ENCODE results near the gene TIGAR. TPM values are rescaled to one million over a fixed set of nuclear protein-coding genes. Genes with fewer than 3 reads are reported as not detected.

The TIGAR gene
- 5.9 TPM for total RNA-seq

- peak; percentile 98 for DNase-seq
Measured at GRCh38 chr12:4320853-4321701, at the start of gene TIGAR. Gene TIGAR, plus strand, starts transcription at chr12:4321213. Its CDS starts 59 bp downstream, at chr12:4321272.

GRCh38 chr12:4271717-4272423 is 49.1 kb upstream of the TIGAR start:
- DNase-seq, result peak; percentile 96

GRCh38 chr12:4272424-4273272 is 48.4 kb upstream of the TIGAR start:
- DNase-seq, result peak; percentile 82

- no peak for DNase-seq
Measured at GRCh38 chr12:4273273-4273651, 47.8 kb upstream of the TIGAR start.

GRCh38 chr12:4273652-4274395 is 47.2 kb upstream of the TIGAR start, which contains the start of gene CCND2:
Gene CCND2, plus strand, starts transcription at chr12:4273762. Its CDS starts 279 bp downstream, at chr12:4274041.
- peak; percentile 99 for DNase-seq

GRCh38 chr12:4274396-4275015 is 46.5 kb upstream of the TIGAR start:
- peak; percentile 58 for DNase-seq

GRCh38 chr12:4275016-4275869 is 45.8 kb upstream of the TIGAR start:
- peak; percentile 66 for DNase-seq

- DNase-seq, result peak; percentile 70
Measured at GRCh38 chr12:4275870-4276301, 45.1 kb upstream of the TIGAR start.

- peak; percentile 99 for DNase-seq
Measured at GRCh38 chr12:4276524-4277204, 44.3 kb upstream of the TIGAR start.

GRCh38 chr12:4277205-4277543 is 43.8 kb upstream of the TIGAR start:
- DNase-seq, result no peak

GRCh38 chr12:4277857-4278256 is 43.2 kb upstream of the TIGAR start:
- no peak for DNase-seq

GRCh38 chr12:4278329-4279197 is 42.5 kb upstream of the TIGAR start:
- peak; percentile 65 for DNase-seq

GRCh38 chr12:4279198-4279690 is 41.8 kb upstream of the TIGAR start:
- DNase-seq, result peak; percentile 2

GRCh38 chr12:4280351-4281163 is 40.5 kb upstream of the TIGAR start:
- DNase-seq, result peak; percentile 62

- no peak for DNase-seq
Measured at GRCh38 chr12:4281173-4281654, 39.8 kb upstream of the TIGAR start.

- no peak for DNase-seq
Measured at GRCh38 chr12:4282103-4282891, 38.7 kb upstream of the TIGAR start.
